Progenitor cell of endocrine pancreas (in vitro differentiated cells): ENCODE data around the gene FIG4. TPM values are rescaled to one million over a fixed set of nuclear protein-coding genes. Genes with fewer than 3 reads are reported as not detected.

Source experiments
- DNase-seq: peaks from one replicate; pipeline ENCODE4 v3.0.0; 2021; ENCODE audit warnings: low spot score; ENCODE audit not compliant: unreplicated experiment
- H3K27ac Mint-ChIP-seq: 2 replicates; pipeline ENCODE4 v1.8.0; 2021; ENCODE audit warnings: mild to moderate bottlenecking, moderate library complexity, mixed read lengths
- H3K27me3 Mint-ChIP-seq: 2 replicates; pipeline ENCODE4 v1.8.0; 2021; ENCODE audit warnings: mixed read lengths
- H3K36me3 Mint-ChIP-seq: 2 replicates; pipeline ENCODE4 v1.8.0; 2022; ENCODE audit warnings: mixed read lengths; ENCODE audit not compliant: insufficient read depth
- H3K4me1 Mint-ChIP-seq: 2 replicates; pipeline ENCODE4 v1.8.0; 2021; ENCODE audit warnings: low read depth, mixed read lengths
- H3K4me3 Mint-ChIP-seq: 2 replicates; pipeline ENCODE4 v1.8.0; 2021; ENCODE audit warnings: low read depth, mild to moderate bottlenecking, moderate library complexity, mixed read lengths
- H3K9me3 Mint-ChIP-seq: 2 replicates; pipeline ENCODE4 v1.8.0; 2021; ENCODE audit warnings: low read depth, mixed read lengths
- CTCF ChIP-seq: fragments of 200-600 bp; sonication (generic); IDR thresholded peaks from one replicate; pipeline ENCODE4 v1.5.0; 2021; ENCODE audit warnings: antibody characterized with exemption, mild to moderate bottlenecking; ENCODE audit not compliant: unreplicated experiment
- total RNA-seq: library from RNA; stranded (reverse); gene quantifications from 2 replicates; pipeline ENCODE4 v1.2.1, GENCODE V29; 2021

Gene FIG4
- total RNA-seq, 1 donor from 2014 or later = 30.0 TPM

GRCh38 chr6:109662192-109662591 is 28.9 kb upstream of the FIG4 start:
- TF ChIP-seq CTCF = no peak
- peaks cover 1% of the 10 kb centered on the region for H3K4me1 Mint-ChIP-seq
- no peaks in the 10 kb centered on the region for H3K9me3 Mint-ChIP-seq
- no peak overlapping the region for H3K4me3 Mint-ChIP-seq
- no peaks in the 10 kb centered on the region for H3K27me3 Mint-ChIP-seq
- DNase-seq = no peak
- peaks cover 3% of the 10 kb centered on the region for H3K36me3 Mint-ChIP-seq
- no peak overlapping the region for H3K27ac Mint-ChIP-seq

GRCh38 chr6:109669811-109670210 is 21.3 kb upstream of the FIG4 start:
- H3K4me1 Mint-ChIP-seq = no peaks in the 10 kb centered on the region
- H3K27ac Mint-ChIP-seq = no peak overlapping the region
- H3K9me3 Mint-ChIP-seq = no peaks in the 10 kb centered on the region
- H3K36me3 Mint-ChIP-seq = peaks cover 9% of the 10 kb centered on the region
- H3K4me3 Mint-ChIP-seq = no peak overlapping the region
- no peak for TF ChIP-seq CTCF
- DNase-seq = no peak
- no peaks in the 10 kb centered on the region for H3K27me3 Mint-ChIP-seq

- TF ChIP-seq CTCF = no peak
- Mint-ChIP-seq H3K4me1 (no peaks in the 10 kb centered on the region), H3K4me3 (no peak overlapping the region), H3K36me3 (peaks cover 9% of the 10 kb centered on the region), H3K27ac (no peak overlapping the region), H3K27me3 (no peaks in the 10 kb centered on the region), H3K9me3 (no peaks in the 10 kb centered on the region)
- DNase-seq = no peak
Measured at GRCh38 chr6:109671733-109672132, 19.4 kb upstream of the FIG4 start.

GRCh38 chr6:109672175-109672574 is 18.9 kb upstream of the FIG4 start:
- no peak overlapping the region for H3K27ac Mint-ChIP-seq
- no peak for DNase-seq
- no peaks in the 10 kb centered on the region for H3K27me3 Mint-ChIP-seq
- no peaks in the 10 kb centered on the region for H3K9me3 Mint-ChIP-seq
- H3K36me3 Mint-ChIP-seq = peaks cover 9% of the 10 kb centered on the region
- TF ChIP-seq CTCF = no peak
- H3K4me1 Mint-ChIP-seq = no peaks in the 10 kb centered on the region
- H3K4me3 Mint-ChIP-seq = no peak overlapping the region

- Mint-ChIP-seq H3K9me3 (no peaks in the 10 kb centered on the region), H3K27me3 (no peaks in the 10 kb centered on the region), H3K4me1 (no peaks in the 10 kb centered on the region), H3K4me3 (no peak overlapping the region), H3K36me3 (peaks cover 9% of the 10 kb centered on the region), H3K27ac (no peak overlapping the region)
- no peak for DNase-seq
- TF ChIP-seq CTCF = no peak
Measured at GRCh38 chr6:109672839-109673238, 18.3 kb upstream of the FIG4 start.

- DNase-seq = no peak
- Mint-ChIP-seq H3K27me3 (no peaks in the 10 kb centered on the region), H3K27ac (no peak overlapping the region), H3K4me3 (no peak overlapping the region), H3K36me3 (peaks cover 3% of the 10 kb centered on the region), H3K4me1 (peaks cover 9% of the 10 kb centered on the region), H3K9me3 (peaks cover 8% of the 10 kb centered on the region)
- TF ChIP-seq CTCF = no peak
Measured at GRCh38 chr6:109676724-109677123, 14.4 kb upstream of the FIG4 start.
